ENCODE data around the gene CEND1.

CEND1 gene

GRCh38 chr11:794766-795633, 5.1 kb upstream of the CEND1 start:
- no peak for DNase-seq

DNA sequence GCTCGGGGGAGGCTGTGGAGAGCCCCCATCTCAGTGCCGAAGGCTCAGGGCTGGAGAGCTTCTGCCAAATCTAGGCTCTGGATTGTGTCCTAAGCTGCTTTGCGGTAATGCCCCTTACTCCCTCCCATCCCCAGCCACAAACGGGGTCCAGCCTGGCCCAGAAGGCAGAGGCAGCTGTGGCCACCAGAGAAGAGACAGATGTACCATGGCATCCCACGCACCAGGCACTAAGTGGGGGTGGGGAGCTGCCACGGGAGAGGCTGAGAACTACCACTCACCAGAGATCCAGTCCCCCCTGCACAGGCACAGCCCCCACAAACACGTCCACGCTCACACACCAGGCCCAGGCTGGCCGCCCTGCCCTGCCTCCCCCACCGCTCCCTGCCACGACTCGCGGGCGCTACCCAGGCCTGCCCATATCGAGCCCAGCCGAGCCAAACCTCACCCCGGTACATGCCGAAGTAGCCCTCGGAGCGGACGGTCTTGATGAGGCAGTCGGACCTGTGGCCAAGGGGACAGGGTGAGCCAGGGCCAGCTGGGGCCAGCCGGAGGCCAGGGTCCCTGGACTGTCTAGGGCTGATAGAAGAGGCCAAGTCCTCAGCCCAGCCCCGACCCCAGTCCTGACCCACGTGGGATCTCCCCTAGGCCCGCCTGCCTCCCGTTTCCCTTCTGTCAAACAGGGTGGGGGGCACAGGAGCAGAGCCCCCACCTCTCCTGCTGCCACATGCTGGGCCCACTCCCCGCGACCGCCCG, 4.3 kb upstream of the CEND1 start:
- DNase-seq, result no peak

- DNase-seq, result no peak
Measured at GRCh38 chr11:793556-793955, 3.7 kb upstream of the CEND1 start.

- DNase-seq, result no peak
Measured at GRCh38 chr11:792873-793272, 3.0 kb upstream of the CEND1 start.

- DNase-seq, result no peak
Measured at GRCh38 chr11:792535-792821, 2.6 kb upstream of the CEND1 start.

DNA sequence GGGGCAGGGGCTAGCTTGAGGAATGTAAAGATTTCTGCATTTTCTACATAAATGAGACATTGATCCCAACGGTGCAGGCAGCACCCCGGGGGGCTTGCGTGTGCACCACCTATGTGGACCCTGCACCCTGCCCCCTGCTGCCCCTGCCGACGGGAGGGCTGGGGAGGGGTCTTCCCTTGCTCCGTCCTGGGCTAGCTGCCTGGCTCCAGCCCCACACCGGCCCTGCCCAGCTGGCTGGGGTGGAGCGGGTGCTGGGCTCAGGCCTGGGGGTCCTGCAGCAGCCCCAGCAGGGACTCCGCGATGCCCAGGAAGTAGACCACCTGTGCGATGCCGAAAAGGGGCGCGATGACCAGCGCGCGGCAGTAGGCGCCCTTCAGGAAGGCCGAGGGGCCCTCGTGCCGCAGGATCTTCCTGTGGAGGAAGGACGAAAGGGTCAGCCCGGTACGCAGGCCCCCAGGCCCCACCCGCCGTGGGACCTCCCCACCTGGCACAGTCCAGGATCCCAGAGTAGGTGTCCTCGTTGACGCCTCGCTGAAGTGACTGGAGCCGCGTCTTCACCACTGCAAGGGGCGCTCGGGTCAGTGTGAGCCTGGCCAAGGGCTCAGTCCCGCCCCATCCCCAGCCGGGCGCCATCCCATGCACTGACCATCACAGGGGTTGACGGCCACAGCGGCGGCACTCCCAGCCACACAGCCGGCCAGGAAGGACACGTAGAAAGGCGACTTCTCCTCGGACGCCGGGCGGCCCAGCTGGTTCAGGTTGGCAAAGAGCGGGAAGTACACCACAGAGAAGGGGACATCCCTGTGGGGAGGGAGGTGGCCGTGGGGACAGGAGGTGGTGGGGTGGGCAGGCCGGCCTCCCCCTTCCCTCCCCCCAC, 2.0 kb upstream of the CEND1 start:
- no peak for DNase-seq

DNA sequence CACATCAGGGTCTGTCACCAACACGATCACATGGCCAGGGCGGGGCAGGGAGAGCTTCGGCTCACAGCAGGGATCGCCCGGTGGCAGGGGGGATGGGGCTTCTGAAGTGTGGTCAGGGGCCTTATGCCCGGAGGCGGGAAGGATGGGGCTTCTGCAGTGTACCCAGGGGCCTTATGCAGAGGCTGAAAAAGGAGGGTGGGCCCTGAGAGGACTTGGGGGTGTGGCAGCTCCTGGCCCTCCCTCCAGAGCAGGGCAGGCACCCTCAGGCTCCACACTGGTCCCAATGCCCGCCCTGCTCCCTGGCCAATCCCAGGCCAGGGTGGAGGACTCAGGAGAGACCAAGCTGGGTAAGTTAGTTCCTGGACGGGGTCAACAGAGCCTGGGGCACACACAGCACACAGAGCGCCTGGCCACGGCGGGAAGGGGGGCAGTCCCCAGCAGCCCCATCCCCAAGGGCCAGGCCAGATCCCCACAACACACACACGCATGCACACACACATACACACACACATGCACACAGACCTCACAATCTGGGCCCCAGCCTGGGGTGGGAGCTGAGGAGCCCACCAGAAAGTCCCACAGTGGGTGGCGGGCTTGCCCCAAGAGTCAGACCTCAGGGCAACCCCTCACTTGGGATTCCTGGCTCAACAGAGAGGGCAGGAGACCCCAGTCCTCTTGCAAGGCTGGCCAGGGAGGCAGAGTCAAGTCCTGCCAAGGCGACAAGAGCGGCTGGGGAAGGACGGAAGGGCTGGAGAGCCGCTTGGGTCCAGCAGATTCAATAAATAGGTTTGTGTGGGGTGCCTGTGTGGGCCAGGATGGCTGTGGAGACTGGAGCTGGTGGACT, 1.1 kb upstream of the CEND1 start:
- DNase-seq, result no peak

DNA sequence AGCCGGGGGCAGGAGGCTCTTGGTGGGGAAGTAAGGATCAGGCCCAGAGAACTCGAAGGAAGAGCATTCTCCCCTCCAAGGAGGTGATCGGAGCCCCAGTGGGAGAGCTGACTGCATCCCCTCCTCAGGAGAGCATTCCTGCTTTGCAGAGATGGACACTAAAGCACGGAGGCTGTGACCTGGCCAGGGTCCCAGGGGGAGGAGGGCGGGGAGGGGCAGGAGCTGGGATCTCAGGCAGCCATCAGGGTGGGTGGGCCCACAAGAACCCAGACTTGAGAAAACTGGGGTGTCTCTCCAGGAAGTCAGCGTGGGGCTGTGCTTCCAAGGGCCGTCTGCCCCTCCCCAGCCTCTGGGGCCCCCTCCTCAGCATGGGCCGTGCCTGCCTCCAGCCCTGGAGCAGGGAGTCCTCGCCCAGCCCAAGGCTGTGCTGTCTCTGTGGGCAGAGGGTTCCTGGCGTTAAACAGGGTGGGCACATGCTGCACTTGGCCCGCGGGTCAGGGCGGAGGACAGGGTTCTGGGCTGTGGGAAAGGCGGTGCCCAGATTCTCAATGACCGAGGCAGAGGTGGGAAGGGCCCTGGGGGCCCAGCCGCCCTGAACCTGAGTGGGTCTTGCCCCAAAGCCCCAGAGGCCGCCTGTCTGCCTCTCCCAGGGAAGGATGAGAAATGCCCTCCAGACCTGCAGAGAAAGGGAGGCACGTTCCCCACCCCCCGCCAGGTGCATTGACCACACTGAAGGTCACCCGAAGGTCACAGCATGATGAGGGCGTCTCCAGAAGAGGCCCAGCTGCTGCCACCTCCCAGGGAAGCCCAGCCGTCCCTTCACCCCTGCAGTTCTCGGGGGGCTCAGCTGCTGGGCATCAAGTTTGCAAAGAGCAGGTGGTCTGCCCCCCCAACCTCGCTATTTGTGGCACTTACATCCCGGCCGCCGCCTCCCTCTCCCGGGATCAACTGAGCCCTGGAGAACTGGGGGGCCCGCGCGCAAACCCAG, 643 bp downstream of the CEND1 start:
- DNase-seq, result no peak

DNA sequence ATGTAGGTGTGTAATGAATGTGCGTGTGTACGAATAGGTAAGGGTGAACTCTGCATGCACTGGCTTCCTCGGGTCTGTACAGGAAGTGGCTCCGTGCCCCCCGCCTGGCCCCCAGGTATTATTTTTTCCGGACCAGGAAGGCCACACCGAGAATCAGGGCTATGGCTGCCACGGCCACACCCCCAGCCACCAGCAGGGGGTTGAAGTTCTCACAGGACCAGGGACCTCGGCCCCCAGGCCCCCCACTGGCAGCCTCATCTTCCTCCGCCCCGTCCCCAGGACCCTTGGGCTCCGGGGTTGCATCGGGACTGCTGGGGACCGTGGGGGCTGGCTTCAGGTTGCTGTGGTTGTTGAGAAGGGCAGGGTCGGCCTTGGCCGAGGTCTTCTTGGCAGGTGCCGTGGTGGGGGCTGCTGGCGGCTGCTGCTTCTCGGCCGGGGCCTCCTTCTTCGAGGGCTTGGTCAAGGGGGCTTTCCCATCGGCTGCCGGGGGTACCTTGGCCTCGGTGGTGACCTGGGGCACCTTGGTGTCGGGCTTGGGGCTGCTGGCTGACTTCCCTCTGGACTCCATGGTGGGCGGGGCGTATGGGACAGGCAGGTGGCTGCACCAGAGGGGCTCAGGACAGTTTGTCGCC, 1.8 kb downstream of the CEND1 start:
- no peak for DNase-seq

GRCh38 chr11:787084-787675, 2.7 kb downstream of the CEND1 start:
- DNase-seq, result no peak

DNA sequence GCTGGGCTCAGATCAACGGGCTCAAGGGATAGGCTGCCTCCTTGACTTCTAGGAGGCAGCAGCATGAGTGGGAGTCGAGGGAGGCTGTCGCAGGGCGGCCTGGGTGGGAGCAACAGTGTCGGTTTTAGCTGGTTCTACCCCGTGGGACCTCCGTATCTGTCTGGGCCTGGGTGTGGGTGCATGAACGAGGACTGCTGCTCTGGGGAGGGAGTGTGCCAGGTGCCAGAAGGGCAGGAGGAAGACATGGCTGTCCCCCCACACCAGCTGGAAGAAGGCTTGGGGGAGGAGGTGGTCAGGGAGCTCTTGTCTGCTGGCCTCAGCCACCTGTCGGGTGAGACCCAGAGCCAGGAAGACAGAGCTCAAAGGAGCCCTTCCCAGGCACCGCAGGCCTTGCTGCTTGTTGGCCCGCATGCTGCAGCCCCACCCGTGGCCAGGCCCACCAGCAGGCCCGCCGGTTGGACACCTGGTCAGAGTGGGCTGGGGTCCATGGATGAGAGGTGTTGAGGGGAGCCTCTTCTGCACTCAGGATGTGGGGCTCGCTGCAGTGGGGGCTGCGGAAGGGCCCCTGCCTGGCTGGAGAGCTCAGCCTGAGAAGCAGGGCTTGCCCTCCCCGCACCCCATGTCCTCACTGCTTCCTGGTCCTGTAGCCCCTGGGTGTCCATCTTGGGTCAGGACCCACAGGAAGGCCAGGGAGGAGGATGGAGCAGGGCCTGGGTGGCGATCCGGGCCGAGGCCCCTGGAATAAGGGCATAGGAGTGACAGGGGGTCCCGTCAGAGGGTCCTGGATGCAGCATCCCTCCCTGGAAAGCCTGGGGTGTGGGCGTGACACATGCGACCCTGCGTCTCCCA, 3.4 kb downstream of the CEND1 start:
- DNase-seq, result no peak

DNA sequence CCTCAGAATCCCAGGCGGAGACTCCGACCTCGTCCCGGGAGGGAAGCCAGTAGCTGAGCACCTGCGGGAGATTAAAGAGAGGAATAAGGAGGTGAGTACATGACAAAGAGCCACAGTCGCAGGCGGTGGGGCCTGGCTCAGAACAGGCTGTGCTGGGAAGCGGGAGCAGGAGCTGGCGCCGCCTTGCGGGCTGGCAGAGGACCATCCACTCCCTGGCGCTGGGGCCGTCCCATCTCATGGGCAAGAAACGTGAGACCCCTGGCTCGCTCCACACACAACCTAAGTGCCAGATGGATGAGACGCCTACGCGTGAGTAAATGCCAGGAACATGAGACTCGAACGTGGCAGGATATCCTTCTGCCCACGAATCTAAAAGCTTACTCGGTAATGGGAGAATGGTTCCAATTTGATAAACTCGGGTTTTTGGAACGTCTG, 6.3 kb downstream of the CEND1 start:
- no peak for DNase-seq

DNA sequence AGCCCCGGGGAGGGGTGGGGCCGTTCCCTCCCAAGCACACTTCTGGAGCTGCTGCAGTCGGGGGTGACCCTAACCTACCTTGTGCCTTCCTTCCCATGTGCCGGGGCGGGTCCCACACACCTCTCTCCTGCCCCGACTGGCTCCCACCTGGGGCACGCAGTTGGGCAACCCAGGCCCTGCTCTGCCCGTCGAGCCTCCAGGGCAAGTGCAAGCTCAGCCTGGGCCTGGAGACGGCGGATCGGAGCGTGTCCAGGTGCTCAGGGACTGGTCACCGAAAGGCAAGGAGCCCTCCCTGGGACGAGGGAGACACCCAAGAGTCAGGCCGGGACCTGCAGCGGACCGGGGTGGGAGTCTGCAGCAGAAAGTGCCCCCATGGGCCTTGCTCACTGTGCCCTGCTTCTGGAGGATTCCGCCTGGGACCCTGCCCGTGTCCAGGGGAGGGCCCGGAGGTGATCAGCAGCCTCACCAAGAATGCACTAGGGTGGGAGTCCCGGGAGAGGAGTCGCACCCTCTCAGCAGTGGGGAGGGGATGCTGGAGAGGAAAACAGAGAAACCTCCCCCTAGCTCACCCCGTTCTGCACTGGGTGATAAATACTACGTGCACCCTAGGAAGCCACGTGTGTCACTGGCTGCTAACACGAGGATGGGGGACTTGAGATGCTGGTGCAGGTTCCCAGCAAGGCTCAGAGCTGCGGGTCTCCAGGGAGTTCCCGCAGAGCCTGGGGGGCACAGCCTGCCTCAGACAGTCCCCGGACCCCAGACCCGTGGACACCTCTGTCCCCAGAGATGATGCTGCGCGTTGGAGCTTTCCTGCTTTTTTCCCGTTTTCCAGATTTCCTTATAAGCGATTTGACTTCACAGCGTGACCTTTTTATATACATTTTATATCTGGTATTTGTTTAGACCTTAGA, 7.4 kb downstream of the CEND1 start:
- no peak for DNase-seq

GRCh38 chr11:779955-780532, 9.8 kb downstream of the CEND1 start:
- DNase-seq, result no peak

DNA sequence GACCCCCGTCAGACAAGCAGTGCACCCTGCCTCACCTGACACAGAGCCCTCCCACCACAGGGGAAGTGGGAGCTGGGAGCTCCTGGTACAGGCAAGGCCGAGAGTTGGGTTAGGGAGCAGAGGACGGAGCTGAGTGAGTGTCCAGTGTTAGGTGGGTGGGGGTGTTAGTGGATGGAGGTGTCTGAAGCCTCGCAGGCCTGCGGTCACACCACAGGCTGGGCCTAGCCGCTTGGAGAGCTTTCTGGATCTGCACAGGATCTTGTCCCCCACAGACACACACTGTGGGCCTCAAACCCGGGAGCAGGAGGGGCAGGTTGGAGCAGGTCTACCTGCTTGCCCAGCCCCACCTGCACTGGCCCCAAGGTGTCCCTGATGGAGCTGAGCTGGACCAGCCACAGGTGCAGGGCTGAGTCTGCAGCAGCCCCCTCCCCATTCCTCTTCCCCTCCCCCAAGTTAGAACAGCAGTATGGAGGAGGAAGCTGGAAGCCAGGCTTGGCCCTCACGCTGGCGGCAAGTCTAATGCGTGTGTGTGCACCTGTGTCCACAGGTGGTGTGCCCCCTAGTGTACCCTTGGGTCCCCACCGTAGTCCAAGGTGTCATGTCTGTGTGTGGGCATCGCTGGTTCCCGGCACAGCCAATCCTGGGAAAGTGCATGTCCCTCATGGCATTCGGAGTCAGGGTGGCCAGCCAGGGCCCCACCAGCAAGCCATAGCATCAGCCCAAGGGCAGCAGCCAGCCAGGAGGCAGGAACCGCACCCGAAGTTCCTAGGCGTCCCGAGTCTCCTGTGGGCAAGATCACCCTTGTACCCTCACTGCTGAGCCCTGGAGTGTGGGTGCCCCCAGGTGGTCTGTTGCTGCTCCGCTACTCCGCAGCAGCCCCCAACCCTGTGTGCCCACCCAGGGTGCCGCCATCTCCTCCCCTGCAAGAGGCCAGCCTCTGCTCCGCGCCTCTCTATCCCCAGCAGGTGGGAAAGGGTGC, 10.6 kb downstream of the CEND1 start:
- DNase-seq, result no peak
